PC-3 (cell line): ENCODE measurements around the gene EIF4E. TPM values are rescaled to one million over a fixed set of nuclear protein-coding genes. Genes with fewer than 3 reads are reported as not detected.
A peak's percentile ranks its signal among the peaks of the same experiment; 100 is the strongest.
"Not testable (repeated sequence)": the region's sequence is repeated elsewhere in the genome, so short reads cannot be mapped to it uniquely, and the experiment has no call there.

Source experiments
- ATAC-seq: fragments of 200-7000 bp; cut with Tn5 transposase; 2 replicates; pipeline ENCODE4 v1.9.1; 2020; ENCODE audit warnings: mild to moderate bottlenecking, moderate library complexity
- BruUV-seq: library from RNA; stranded (reverse); fragments of 400-500 nt; replicated peaks from 2 replicates; lab custom pipeline; 2021; lab: Mats Ljungman, UMichigan
- CTCF ChIA-PET: fragments of 300-600 bp; sonication (Branson Sonifier 250); formaldehyde crosslinking; loops from one replicate; lab custom pipeline; 2022; ENCODE audit warnings: antibody characterized with exemption; lab: Charles Lee
- POLR2A ChIA-PET: fragments of 300-600 bp; sonication (Branson Sonifier 250); formaldehyde crosslinking; loops from one replicate; lab custom pipeline; 2022; ENCODE audit warnings: antibody characterized with exemption; ENCODE audit not compliant: unreplicated experiment; lab: Charles Lee
- DNase-seq: peaks from one replicate; pipeline ENCODE4 v3.0.0-alpha.2; 2015
- H2AFZ ChIP-seq: fragments of 300-600 bp; sonication (generic); 2 replicates; pipeline ENCODE4 v1.6.0; 2016; ENCODE audit warnings: antibody characterized with exemption, low read length
- H3F3A ChIP-seq: fragments of 300-600 bp; sonication (generic); one replicate; pipeline ENCODE4 v1.6.0; 2017; ENCODE audit warnings: antibody characterized with exemption, low read length, control low read depth, mild to moderate bottlenecking; ENCODE audit not compliant: unreplicated experiment
- H3K27ac ChIP-seq: fragments of 300-600 bp; sonication (generic); 2 replicates; pipeline ENCODE4 v1.5.1; 2016; ENCODE audit warnings: mild to moderate bottlenecking, low read length
- H3K27me3 ChIP-seq: fragments of 300-600 bp; sonication (generic); 2 replicates; pipeline ENCODE4 v1.6.1; 2016; ENCODE audit warnings: low read length, mixed read lengths
- H3K36me3 ChIP-seq: fragments of 300-600 bp; sonication (generic); 2 replicates; pipeline ENCODE4 v1.6.1; 2016; ENCODE audit warnings: low read depth, mixed run types, low read length, mixed read lengths
- H3K4me1 ChIP-seq: fragments of 300-600 bp; sonication (generic); 2 replicates; pipeline ENCODE4 v1.5.1; 2016; ENCODE audit warnings: low read length; ENCODE audit not compliant: insufficient read depth
- H3K4me2 ChIP-seq: fragments of 300-600 bp; sonication (generic); 2 replicates; pipeline ENCODE4 v1.6.0; 2016; ENCODE audit warnings: low read length
- H3K4me3 ChIP-seq: fragments of 300-600 bp; sonication (generic); 2 replicates; pipeline ENCODE4 v1.5.1; 2016; ENCODE audit warnings: mild to moderate bottlenecking, low read length, mixed read lengths
- H3K79me2 ChIP-seq: fragments of 300-600 bp; sonication (generic); 2 replicates; pipeline ENCODE4 v1.6.1; 2017; ENCODE audit warnings: low read length, mixed read lengths
- H3K9ac ChIP-seq: fragments of 300-600 bp; sonication (generic); 2 replicates; pipeline ENCODE4 v1.6.0; 2016; ENCODE audit warnings: mild to moderate bottlenecking, low read length
- H3K9me2 ChIP-seq: fragments of 300-600 bp; sonication (generic); replicated peaks from 2 replicates; pipeline ENCODE4 v1.6.1; 2016; ENCODE audit warnings: mixed run types, low read length, mixed read lengths
- H3K9me3 ChIP-seq: fragments of 300-600 bp; sonication (generic); 2 replicates; pipeline ENCODE4 v1.6.1; 2016; ENCODE audit warnings: low read length, mixed read lengths
- H4K20me1 ChIP-seq: fragments of 300-600 bp; sonication (generic); 2 replicates; pipeline ENCODE4 v1.6.1; 2016; ENCODE audit warnings: low read length, mixed read lengths
- EZH2 ChIP-seq: fragments of 300-600 bp; sonication (generic); IDR thresholded peaks from one replicate; pipeline ENCODE4 v1.6.1; 2017; ENCODE audit warnings: antibody characterized with exemption, mild to moderate bottlenecking, low read length; ENCODE audit not compliant: unreplicated experiment
- EZH2phosphoT487 ChIP-seq: fragments of 300-600 bp; sonication (generic); IDR thresholded peaks from 2 replicates; pipeline ENCODE4 v1.6.1; 2018; ENCODE audit warnings: mild to moderate bottlenecking, antibody characterized with exemption, low read length, borderline replicate concordance
- intact Hi-C: fragments of 100-400 bp; cut with micrococcal nuclease; formaldehyde crosslinking; loops from 2 replicates; pipeline ENCODE4 v1.9.0; 2023
- total RNA-seq: library from RNA; depleted of rRNA; stranded (reverse); fragments of >200 nt; gene quantifications from 2 replicates; pipeline ENCODE4 v1.2.3, GENCODE V29; 2014
- TF ChIP-seq, protein P1 (sequence below): fragments of 300-600 bp; sonication (generic); conservative IDR thresholded peaks from 2 replicates; pipeline ENCODE4 v1.5.1; 2017; ENCODE audit warnings: antibody characterized with exemption, low read depth, mild to moderate bottlenecking, low read length

EIF4E gene
- total RNA-seq, 1 experiment from 2014 or later = 134 TPM

DNA sequence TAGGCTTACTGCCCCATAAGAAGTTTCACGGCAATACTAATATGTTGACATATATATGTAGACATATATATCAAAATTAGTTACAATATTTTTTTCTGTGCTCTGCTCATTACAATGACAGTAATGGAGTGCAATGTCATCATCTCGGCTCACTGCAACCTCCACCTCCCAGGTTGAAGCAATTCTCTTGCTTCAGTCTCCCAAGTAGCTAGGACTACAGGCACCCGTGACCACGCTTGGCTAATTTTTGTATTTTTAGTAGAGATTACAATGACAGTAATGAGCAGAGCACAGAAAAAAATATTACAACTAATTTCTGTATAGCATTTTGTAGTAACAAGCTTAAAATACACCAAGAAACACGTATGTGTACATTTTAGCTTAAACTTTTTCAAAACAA lies 7.6 kb downstream of the EIF4E start:
- peaks cover 8% of the 10 kb centered on the region for H3K4me1 ChIP-seq
- no peaks in the 10 kb centered on the region for H3K9me2 ChIP-seq
- TF ChIP-seq, protein P1, sequence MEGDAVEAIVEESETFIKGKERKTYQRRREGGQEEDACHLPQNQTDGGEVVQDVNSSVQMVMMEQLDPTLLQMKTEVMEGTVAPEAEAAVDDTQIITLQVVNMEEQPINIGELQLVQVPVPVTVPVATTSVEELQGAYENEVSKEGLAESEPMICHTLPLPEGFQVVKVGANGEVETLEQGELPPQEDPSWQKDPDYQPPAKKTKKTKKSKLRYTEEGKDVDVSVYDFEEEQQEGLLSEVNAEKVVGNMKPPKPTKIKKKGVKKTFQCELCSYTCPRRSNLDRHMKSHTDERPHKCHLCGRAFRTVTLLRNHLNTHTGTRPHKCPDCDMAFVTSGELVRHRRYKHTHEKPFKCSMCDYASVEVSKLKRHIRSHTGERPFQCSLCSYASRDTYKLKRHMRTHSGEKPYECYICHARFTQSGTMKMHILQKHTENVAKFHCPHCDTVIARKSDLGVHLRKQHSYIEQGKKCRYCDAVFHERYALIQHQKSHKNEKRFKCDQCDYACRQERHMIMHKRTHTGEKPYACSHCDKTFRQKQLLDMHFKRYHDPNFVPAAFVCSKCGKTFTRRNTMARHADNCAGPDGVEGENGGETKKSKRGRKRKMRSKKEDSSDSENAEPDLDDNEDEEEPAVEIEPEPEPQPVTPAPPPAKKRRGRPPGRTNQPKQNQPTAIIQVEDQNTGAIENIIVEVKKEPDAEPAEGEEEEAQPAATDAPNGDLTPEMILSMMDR = no peak
- no peak for TF ChIP-seq EZH2phosphoT487
- no peak for TF ChIP-seq EZH2
- no peaks in the 10 kb centered on the region for H3K27me3 ChIP-seq
- H3K36me3 ChIP-seq = peaks cover 19% of the 10 kb centered on the region
- no peak overlapping the region for H3K27ac ChIP-seq
- H2AFZ ChIP-seq = no peak overlapping the region
- ChIA-PET POLR2A (interaction anchor here (0.6 kb wide), 1 partner anchor 804 kb away, joined by 4 read pairs; no protein-coding TSS in a partner anchor), CTCF (no interaction called here)
- no peak overlapping the region for H3K4me3 ChIP-seq
- no peaks in the 10 kb centered on the region for H3K9me3 ChIP-seq
- H4K20me1 ChIP-seq = peaks cover 21% of the 10 kb centered on the region
- no peak overlapping the region for H3K4me2 ChIP-seq
- ATAC-seq (no peak), DNase-seq (no peak)
- no TSS peak for BruUV-seq
- H3K9ac ChIP-seq = no peak overlapping the region
- no peaks in the 10 kb centered on the region for H3F3A ChIP-seq
- peaks cover 100% of the 10 kb centered on the region for H3K79me2 ChIP-seq
- intact Hi-C loops = no loop called here

- no peak for TF ChIP-seq EZH2phosphoT487
- TF ChIP-seq, protein P1 = no peak
- no peak for TF ChIP-seq EZH2
- Histone ChIP-seq H3K9ac (no peak overlapping the region), H3F3A (no peaks in the 10 kb centered on the region), H3K4me2 (no peak overlapping the region), H3K9me3 (no peaks in the 10 kb centered on the region), H3K4me1 (peaks cover 8% of the 10 kb centered on the region; the same call in 1 of the 2 replicates), H3K9me2 (no peaks in the 10 kb centered on the region), H3K4me3 (no peak overlapping the region), H4K20me1 (peaks cover 13% of the 10 kb centered on the region; the same call in 1 of the 2 replicates), H3K27ac (no peak overlapping the region), H2AFZ (no peak overlapping the region), H3K79me2 (peaks cover 100% of the 10 kb centered on the region), H3K27me3 (no peaks in the 10 kb centered on the region), H3K36me3 (peaks cover 10% of the 10 kb centered on the region)
- ChIA-PET CTCF (no interaction called here), POLR2A (no interaction called here)
- DNase-seq = peak; percentile 31
- intact Hi-C loops = no loop called here
- BruUV-seq = no TSS peak
- ATAC-seq = peak; percentile 67
Measured at GRCh38 chr4:98919996-98920395, 8.9 kb downstream of the EIF4E start.

- H3K4me3 ChIP-seq, BruUV-seq, intact Hi-C loops, H2AFZ ChIP-seq, H3K4me1 ChIP-seq, H3K9me2 ChIP-seq, H3K4me2 ChIP-seq, H3K36me3 ChIP-seq, H3K9me3 ChIP-seq, DNase-seq, H3F3A ChIP-seq, H3K27me3 ChIP-seq, CTCF ChIA-PET, H3K9ac ChIP-seq, H3K27ac ChIP-seq, ATAC-seq: not testable (repeated sequence)
- Histone ChIP-seq H4K20me1 (peaks cover 45% of the 10 kb centered on the region), H3K79me2 (peaks cover 100% of the 10 kb centered on the region)
- POLR2A ChIA-PET = interaction anchor here (0.6 kb wide), 1 partner anchor 17 kb away, joined by 17 read pairs; no protein-coding TSS in a partner anchor
Measured at GRCh38 chr4:98910728-98911127, 18.2 kb downstream of the EIF4E start.
